IPS-11a (cell line): ENCODE results near the gene NPR1.
"Not testable (repeated sequence)": the region's sequence is repeated elsewhere in the genome, so short reads cannot be mapped to it uniquely, and the experiment has no call there.

Experiments used
- H3K4me3 ChIP-seq: one replicate; pipeline ENCODE4 v1.5.1; 2013; ENCODE audit warnings: low read depth, low read length, control low read depth

The NPR1 gene

GRCh38 chr1:153716211-153716610 lies 37.7 kb downstream of the NPR1 start:
- H3K4me3 ChIP-seq: not testable (repeated sequence)

- H3K4me3 ChIP-seq: no peak overlapping the region
Observed at GRCh38 chr1:153717330-153717729, 38.8 kb downstream of the NPR1 start.

- H3K4me3 ChIP-seq: no peak overlapping the region
Observed at GRCh38 chr1:153723687-153724086, 45.2 kb downstream of the NPR1 start.

- H3K4me3 ChIP-seq: not testable (repeated sequence)
Observed at GRCh38 chr1:153724634-153725033, 46.1 kb downstream of the NPR1 start.

GRCh38 chr1:153727463-153728304 lies 49.2 kb downstream of the NPR1 start, which contains the start of gene INTS3:
Gene INTS3, plus strand, starts transcription at chr1:153728050. Its CDS starts 585 bp downstream, at chr1:153728635.
- peak within 1 kb of the TSS; percentile 83 for H3K4me3 ChIP-seq

GRCh38 chr1:153728305-153729066 lies 50.0 kb downstream of the NPR1 start:
- peak overlapping the region; percentile 83 for H3K4me3 ChIP-seq

GRCh38 chr1:153730468-153730988 lies 52.0 kb downstream of the NPR1 start:
- H3K4me3 ChIP-seq: no peak overlapping the region

- H3K4me3 ChIP-seq: no peak overlapping the region
Observed at GRCh38 chr1:153733970-153734369, 55.5 kb downstream of the NPR1 start.

- no peak overlapping the region for H3K4me3 ChIP-seq
Observed at GRCh38 chr1:153734396-153735089, 56.1 kb downstream of the NPR1 start.

GRCh38 chr1:153735090-153735420 lies 56.6 kb downstream of the NPR1 start:
- no peak overlapping the region for H3K4me3 ChIP-seq

- H3K4me3 ChIP-seq: no peak overlapping the region
Observed at GRCh38 chr1:153741986-153742385, 63.5 kb downstream of the NPR1 start.

GRCh38 chr1:153742411-153743142 lies 64.1 kb downstream of the NPR1 start:
- no peak overlapping the region for H3K4me3 ChIP-seq
